GM21723 (cell line): ENCODE measurements around the gene TAS2R40.
A peak's percentile ranks its signal among the peaks of the same experiment; 100 is the strongest.
"Not testable (repeated sequence)": the region's sequence is repeated elsewhere in the genome, so short reads cannot be mapped to it uniquely, and the experiment has no call there.

Source experiments
- ATAC-seq: cut with Tn5 transposase; IDR thresholded peaks from one replicate; pipeline ENCODE4 v1.9.1; 2021; ENCODE audit warnings: mild to moderate bottlenecking, moderate library complexity; ENCODE audit not compliant: unreplicated experiment

The TAS2R40 gene

DNA sequence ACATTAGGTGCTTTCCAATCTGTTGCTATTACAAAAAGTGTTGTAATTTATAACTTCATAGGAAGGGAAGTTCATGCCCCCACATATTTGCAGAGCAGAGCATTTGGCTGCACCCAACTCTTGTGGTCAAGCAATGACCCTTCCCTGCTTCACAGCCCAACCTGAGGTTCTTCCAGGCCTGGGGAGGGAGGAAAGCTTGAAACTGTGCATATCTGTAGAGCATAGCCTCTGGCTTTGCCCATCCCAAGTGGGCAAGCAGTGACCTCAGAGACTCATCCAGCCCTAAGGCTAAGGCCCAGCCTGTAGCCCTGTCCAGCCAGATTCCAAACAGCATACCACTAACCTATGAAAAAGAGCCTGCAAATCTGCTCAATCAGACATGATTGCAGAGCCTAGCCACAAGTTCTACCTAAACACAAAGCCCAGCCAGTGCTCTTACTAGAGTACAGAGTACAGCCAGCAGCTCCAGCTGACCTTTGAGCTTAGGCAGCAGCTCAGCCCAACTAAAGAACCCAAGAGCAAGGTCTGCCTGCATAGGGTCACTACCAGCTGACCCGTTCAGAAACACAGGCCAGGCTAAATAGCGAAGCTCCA, 27.0 kb downstream of the TAS2R40 start:
- no peak for ATAC-seq

DNA sequence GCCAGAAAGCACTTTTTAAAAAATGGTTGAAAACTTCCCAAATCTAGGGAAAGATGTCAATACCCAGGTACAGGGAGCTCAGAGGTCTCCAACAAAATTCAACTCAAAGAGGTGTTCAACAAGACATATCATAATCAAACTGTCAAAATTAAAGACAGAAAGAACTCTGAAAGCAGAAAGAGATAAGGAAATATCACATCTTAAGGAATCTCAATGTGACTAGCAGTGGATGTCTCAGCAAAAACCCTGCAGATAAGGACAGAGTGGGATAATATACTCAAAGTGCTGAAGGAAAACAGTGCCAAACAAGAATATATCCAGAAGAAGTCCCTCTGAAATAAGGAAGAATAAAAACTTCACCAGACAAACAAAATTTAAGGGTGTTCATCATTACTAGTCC, 28.4 kb downstream of the TAS2R40 start:
- no peak for ATAC-seq

GRCh38 chr7:143250822-143251221, 29.0 kb downstream of the TAS2R40 start:
- ATAC-seq, result no peak

GRCh38 chr7:143252006-143252405, 30.2 kb downstream of the TAS2R40 start:
- no peak for ATAC-seq

DNA sequence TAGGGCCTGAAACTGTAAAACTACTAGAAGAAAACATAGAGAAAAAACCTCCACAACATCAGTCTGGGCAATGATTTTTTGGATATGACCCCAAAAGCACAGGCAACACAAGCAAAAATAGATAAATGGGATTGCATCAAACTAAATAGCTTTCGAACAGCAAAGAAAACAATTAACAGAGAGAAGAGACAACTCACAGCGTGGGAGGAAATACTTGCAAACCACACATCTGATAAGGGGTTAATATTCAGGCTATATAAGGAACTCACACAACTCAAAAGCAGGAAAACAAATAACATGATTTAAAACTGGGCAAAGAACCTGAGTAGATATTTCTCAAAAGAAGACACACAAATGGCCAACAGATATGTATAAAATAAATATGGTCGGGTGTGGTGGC, 33.7 kb downstream of the TAS2R40 start:
- ATAC-seq, result no peak

DNA sequence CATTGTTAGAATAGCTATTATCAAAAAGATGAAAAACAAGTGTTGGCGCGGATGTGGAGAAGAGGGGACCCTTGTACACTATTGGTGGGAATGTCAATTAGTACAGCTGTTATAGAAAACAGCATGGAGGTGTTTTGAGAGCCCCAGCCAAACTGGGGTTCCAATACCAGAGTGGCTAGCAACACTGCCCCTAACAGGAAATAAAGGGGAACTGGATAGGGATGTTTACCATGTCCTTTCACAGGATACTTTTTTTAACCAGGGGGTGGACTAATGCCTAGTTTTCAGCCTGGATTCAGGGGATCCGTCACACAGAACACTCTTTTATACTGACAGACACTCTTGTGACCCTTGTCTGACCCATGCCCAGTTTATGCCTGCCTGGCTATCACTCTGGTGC, 34.5 kb downstream of the TAS2R40 start:
- peak; percentile 3 for ATAC-seq

- peak; percentile 82 for ATAC-seq
Observed at GRCh38 chr7:143256932-143257331, 35.1 kb downstream of the TAS2R40 start.

GRCh38 chr7:143257501-143257900, 35.7 kb downstream of the TAS2R40 start:
- no peak for ATAC-seq

DNA sequence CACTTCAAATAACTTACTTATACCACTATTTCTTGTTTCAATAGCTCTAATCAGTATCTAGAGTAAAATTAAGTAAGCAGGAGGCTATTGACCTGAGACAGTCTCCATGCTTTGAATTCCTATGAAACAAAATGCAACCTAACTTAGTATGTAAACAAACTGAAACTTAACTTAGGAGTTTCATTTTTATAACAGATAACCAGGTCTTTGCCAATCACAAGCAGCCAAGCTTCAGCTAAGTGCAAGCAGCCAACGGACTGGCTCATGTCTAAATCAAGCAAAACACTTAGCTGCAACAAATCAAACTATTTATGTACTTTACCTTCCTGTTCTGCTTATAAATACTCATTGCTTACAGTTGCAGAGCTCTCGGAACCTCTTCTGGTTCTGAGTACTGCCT, 37.0 kb downstream of the TAS2R40 start:
- ATAC-seq, result peak; percentile 48

- no peak for ATAC-seq
Observed at GRCh38 chr7:143259765-143260164, 37.9 kb downstream of the TAS2R40 start.

GRCh38 chr7:143261901-143262300, 40.1 kb downstream of the TAS2R40 start:
- no peak for ATAC-seq

- peak; percentile 97 for ATAC-seq
Observed at GRCh38 chr7:143263266-143264195, 41.7 kb downstream of the TAS2R40 start, which contains the start of gene GSTK1. GSTK1 (plus strand) TSS chr7:143263441; CDS start chr7:143263514, 73 bp downstream.

- ATAC-seq, result not testable (repeated sequence)
Observed at GRCh38 chr7:143264196-143264568, 42.3 kb downstream of the TAS2R40 start.

DNA sequence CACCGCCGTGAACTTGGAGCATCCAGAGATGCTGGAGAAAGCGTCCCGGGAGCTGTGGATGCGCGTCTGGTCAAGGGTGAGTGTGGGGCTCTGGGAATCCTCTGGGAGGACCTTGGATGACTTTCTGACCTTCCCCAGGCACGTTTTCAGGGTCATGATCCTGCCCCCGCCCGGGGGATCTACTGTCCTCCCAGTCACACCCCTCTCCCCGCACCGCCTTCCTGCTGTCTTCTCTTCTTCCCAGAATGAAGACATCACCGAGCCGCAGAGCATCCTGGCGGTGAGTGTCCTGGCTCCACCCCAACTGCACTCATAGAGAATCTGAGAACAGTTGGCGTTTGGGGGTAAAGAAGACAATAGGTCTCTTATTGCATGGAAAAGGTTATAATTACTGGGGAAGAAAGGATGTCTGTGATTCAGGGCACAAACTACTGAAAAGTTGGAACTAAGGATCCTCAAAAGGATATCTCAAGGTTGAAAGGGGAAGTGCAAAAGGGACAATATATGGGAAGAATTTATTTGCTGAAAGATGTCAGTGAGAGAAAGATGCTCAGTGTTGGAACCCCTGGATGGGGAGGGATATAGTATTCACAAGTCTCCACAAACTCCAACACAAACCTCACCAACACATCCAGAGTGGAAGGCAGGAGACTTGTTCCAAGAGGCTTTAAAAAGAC, 43.3 kb downstream of the TAS2R40 start:
- ATAC-seq, result no peak

GRCh38 chr7:143269251-143269650, 47.4 kb downstream of the TAS2R40 start:
- no peak for ATAC-seq

DNA sequence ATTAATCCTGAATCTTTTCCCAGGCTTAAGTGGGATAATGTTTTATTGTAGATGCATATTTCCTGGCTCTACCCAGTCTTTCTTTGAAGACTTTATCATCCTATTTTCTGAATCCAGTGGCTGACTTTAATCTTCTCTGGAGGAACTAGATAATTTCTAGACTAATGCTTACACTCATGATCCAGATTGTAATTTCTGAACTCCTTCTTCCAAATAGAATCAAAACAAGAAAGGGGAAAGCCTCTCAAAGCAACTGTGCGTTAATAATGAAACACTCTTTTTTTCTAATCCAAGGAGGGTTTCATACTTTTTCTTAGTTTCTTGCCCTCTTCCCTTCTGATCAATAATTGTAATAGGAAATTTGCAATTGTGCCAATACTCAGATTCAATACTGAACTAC, 49.4 kb downstream of the TAS2R40 start:
- no peak for ATAC-seq
